Sigmoid colon (tissue), 4 donors: Measurements from ENCODE around the gene CNOT4.

ENCODE experiments used
- CTCF ChIP-seq, 4 experiments: fragments of 450-650 bp in 3 of 4; fragments of 200-600 bp in 1 of 4; IDR thresholded peaks; one replicate each; pipeline ENCODE4 v1.5.1; 2016 to 2019; ENCODE audit warnings: antibody characterized with exemption in 4 of 4, mild to moderate bottlenecking in 3 of 4, moderate library complexity in 2 of 4
- EP300 ChIP-seq, 4 donors: sonication (generic); formaldehyde crosslinking; IDR thresholded peaks; one replicate each; pipeline ENCODE4 v1.6.1; 2017; ENCODE audit warnings: antibody characterized with exemption in 4 of 4
- POLR2A ChIP-seq, 2 donors: fragments of 450-650 bp; IDR thresholded peaks; one replicate each; pipeline ENCODE4 v1.6.1; 2016; ENCODE audit warnings: antibody characterized with exemption in 2 of 2, mild to moderate bottlenecking in 2 of 2, moderate library complexity in 2 of 2

GRCh38 chr7:135558337-135558767, 48.5 kb upstream of the CNOT4 start:
- TF ChIP-seq CTCF (IDR thresholded peaks at IDR 0.05), result peak in 3 of 4 experiments; percentile 24 to 44 (median 34)
- TF ChIP-seq POLR2A (IDR thresholded peaks at IDR 0.05), result no peak
- TF ChIP-seq EP300 (IDR thresholded peaks at IDR 0.05), result no peak
